Measurements from ENCODE around the gene SYDE1. TPM values are rescaled to one million over a fixed set of nuclear protein-coding genes. Genes with fewer than 3 reads are reported as not detected.

SYDE1 gene
- total and polyA plus RNA-seq, 2 donors (not counting 1 experiment from before 2014, with no cell fraction given): not detected

DNA sequence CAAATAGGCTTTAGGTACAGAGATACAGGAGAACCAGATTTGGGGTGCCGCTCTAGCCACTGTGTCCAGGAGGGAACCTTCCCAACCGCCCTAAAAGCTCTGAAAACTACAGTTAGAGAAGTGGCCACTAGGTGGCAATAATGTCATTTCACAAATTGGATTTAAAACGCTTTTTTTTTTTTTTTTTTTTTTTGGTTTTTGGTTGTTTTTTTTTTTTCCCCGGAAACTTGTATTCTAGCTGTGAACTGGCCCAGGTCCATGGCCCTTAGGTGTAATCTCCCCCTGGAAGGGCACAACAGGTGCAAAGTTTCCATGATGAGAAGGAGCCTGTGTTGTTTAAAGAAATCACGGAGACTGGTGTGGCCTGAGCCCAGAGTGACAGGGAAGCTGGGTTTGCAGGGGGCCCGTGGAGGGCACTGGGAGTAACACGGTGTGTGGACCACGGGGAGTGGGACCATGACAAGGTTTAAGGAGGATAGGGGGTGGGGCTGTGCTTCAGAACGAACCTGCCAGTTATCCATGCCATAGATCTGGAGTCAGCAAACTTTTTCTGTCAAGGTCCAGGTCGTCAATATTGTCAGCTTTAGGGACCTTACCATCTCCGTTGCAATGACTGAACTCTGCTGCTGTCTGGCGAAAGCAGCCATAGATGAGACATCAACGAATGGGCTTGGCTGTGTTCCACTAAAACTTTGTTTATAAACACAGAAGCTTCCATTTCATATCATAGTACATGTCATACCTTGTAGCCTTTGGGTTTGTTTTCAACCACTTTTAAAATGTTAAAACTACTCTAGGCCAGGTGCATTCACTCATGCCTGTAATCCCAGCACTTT, 15.1 kb upstream of the SYDE1 start:
- peaks cover 4 to 6% of the 10 kb centered on the region in 2 donors for H3K4me1 ChIP-seq (ENCODE audit: control insufficient read depth in 2 of 2, insufficient read depth in 2 of 2, low read length in 2 of 2)
- peak; percentile 66 for ATAC-seq (ENCODE audit: low read depth)
- CTCF ChIA-PET: interaction anchor here (0.6 to 2.9 kb wide), 34 partner anchors 8 to 1678 kb away, joined by 3 to 53 read pairs (median 4); partner anchors contain the start of genes AKAP8, AKAP8L, AP1M1 and OR1I1
- no peaks in the 10 kb centered on the region for H3K36me3 ChIP-seq (replicated peaks in 1 of 2; ENCODE audit: control extremely low read depth in 1 of 2, control insufficient read depth in 1 of 2, extremely low read depth in 1 of 2, insufficient read depth in 2 of 2, low read length in 1 of 2)
- H3K9ac ChIP-seq (ENCODE audit: low read length): no peak overlapping the region
- H3K9me3 ChIP-seq (ENCODE audit: control extremely low read depth in 1 of 3, control insufficient read depth in 2 of 3, insufficient read depth in 1 of 3, low read length in 2 of 3): no peaks in the 10 kb centered on the region
- peak; percentile 82 for DNase-seq
- no peaks in the 10 kb centered on the region for H4K20me1 ChIP-seq (ENCODE audit: control insufficient read depth, insufficient read depth, low read length, poor library complexity, severe bottlenecking)
- no peak overlapping the region for H3K4me3 Mint-ChIP-seq
- H3K4me3 ChIP-seq (ENCODE audit: control extremely low read depth in 1 of 5, extremely low read depth in 1 of 5, insufficient read depth in 1 of 5, low read depth in 2 of 5, low read length in 4 of 5): no peak overlapping the region
- POLR2A ChIA-PET: interaction anchor here (0.6 to 0.7 kb wide), 3 partner anchors 156 to 1436 kb away, joined by 3 to 13 read pairs (median 7); no protein-coding TSS in a partner anchor
- H3K79me2 ChIP-seq (ENCODE audit: control insufficient read depth, insufficient read depth, low read length): no peaks in the 10 kb centered on the region
- H3K9me3 Mint-ChIP-seq (ENCODE audit: insufficient read depth): no peaks in the 10 kb centered on the region
- intact Hi-C loops (cut with micrococcal nuclease): loop anchor here (1.0 kb wide), 1 partner anchor 464 kb away; no protein-coding TSS in a partner anchor
- no peak overlapping the region for H3K27ac ChIP-seq (ENCODE audit: low read length in 2 of 2)
- H2AFZ ChIP-seq (ENCODE audit: insufficient read depth, low read depth, low read length, poor library complexity, severe bottlenecking): peak overlapping the region; percentile 42
- H3K4me1 Mint-ChIP-seq: peaks cover 2% of the 10 kb centered on the region
- no peak overlapping the region for H3K27ac Mint-ChIP-seq
- peaks cover 0 to 4% (median 2%) of the 10 kb centered on the region in 4 experiments for H3K27me3 ChIP-seq (replicated peaks in 1 of 4; ENCODE audit: control extremely low read depth in 1 of 4, control insufficient read depth in 3 of 4, insufficient read depth in 4 of 4, low read length in 3 of 4)
- peaks cover 28% of the 10 kb centered on the region for H3K27me3 Mint-ChIP-seq
- peak overlapping the region; percentile 47 for H3K4me2 ChIP-seq (replicated peaks; ENCODE audit: low read depth, low read length, poor library complexity, severe bottlenecking)
- TF ChIP-seq, protein P1, sequence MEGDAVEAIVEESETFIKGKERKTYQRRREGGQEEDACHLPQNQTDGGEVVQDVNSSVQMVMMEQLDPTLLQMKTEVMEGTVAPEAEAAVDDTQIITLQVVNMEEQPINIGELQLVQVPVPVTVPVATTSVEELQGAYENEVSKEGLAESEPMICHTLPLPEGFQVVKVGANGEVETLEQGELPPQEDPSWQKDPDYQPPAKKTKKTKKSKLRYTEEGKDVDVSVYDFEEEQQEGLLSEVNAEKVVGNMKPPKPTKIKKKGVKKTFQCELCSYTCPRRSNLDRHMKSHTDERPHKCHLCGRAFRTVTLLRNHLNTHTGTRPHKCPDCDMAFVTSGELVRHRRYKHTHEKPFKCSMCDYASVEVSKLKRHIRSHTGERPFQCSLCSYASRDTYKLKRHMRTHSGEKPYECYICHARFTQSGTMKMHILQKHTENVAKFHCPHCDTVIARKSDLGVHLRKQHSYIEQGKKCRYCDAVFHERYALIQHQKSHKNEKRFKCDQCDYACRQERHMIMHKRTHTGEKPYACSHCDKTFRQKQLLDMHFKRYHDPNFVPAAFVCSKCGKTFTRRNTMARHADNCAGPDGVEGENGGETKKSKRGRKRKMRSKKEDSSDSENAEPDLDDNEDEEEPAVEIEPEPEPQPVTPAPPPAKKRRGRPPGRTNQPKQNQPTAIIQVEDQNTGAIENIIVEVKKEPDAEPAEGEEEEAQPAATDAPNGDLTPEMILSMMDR (IDR thresholded peaks at IDR 0.05): peak; percentile 85
- no peak for TF ChIP-seq EZH2 (IDR thresholded peaks at IDR 0.05; ENCODE audit: borderline replicate concordance, insufficient read depth, low read depth, low read length, poor library complexity, severe bottlenecking)
- WGBS (ENCODE audit: insufficient coverage): 46% methylated on average over 10 of the region's 13 CpGs

DNA sequence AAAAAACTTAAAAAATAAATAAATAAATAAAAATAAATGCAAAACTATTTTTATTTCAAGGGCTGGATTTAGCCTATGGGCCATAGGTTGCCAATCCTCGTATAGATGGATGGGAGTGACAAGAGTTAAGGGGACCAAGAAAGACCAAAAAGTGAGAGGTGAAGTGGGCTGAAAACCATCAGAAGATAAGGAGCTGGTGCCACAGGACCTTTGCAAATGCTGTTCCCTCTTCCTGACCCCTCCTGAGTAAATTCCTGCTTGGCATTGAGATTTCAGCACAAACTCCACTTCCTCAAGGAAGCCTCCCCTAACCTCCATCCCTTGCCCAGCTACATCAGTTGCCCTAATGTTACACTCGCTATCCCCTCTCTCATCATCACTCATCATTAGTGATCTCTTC, 14.2 kb upstream of the SYDE1 start:
- ATAC-seq (ENCODE audit: low read depth) (no peak), DNase-seq (no peak)
- no peak overlapping the region for H3K4me3 Mint-ChIP-seq
- ChIA-PET CTCF (interaction anchor here (1.1 to 2.9 kb wide), 9 partner anchors 9 to 518 kb away, joined by 3 to 53 read pairs (median 13); partner anchors contain the start of gene AKAP8L), POLR2A (no interaction called here)
- H3K4me1 Mint-ChIP-seq: peaks cover 2% of the 10 kb centered on the region
- H3K79me2 ChIP-seq (ENCODE audit: control insufficient read depth, insufficient read depth, low read length): no peaks in the 10 kb centered on the region
- no peak overlapping the region for H2AFZ ChIP-seq (ENCODE audit: insufficient read depth, low read depth, low read length, poor library complexity, severe bottlenecking)
- H3K4me1 ChIP-seq (ENCODE audit: control insufficient read depth in 2 of 2, insufficient read depth in 2 of 2, low read length in 2 of 2): peaks cover 4 to 6% of the 10 kb centered on the region in 2 donors
- H3K9ac ChIP-seq (ENCODE audit: low read length): no peak overlapping the region
- peaks cover 20% of the 10 kb centered on the region for H3K27me3 Mint-ChIP-seq
- TF ChIP-seq, protein P1 (IDR thresholded peaks at IDR 0.05): no peak
- TF ChIP-seq EZH2 (IDR thresholded peaks at IDR 0.05; ENCODE audit: borderline replicate concordance, insufficient read depth, low read depth, low read length, poor library complexity, severe bottlenecking): no peak
- H3K27ac ChIP-seq (ENCODE audit: low read length in 2 of 2): no peak overlapping the region
- H3K4me2 ChIP-seq (replicated peaks; ENCODE audit: low read depth, low read length, poor library complexity, severe bottlenecking): no peak overlapping the region
- H3K36me3 ChIP-seq (replicated peaks in 1 of 2; ENCODE audit: control extremely low read depth in 1 of 2, control insufficient read depth in 1 of 2, extremely low read depth in 1 of 2, insufficient read depth in 2 of 2, low read length in 1 of 2): no peaks in the 10 kb centered on the region
- H3K9me3 ChIP-seq (ENCODE audit: control extremely low read depth in 1 of 3, control insufficient read depth in 2 of 3, insufficient read depth in 1 of 3, low read length in 2 of 3): no peaks in the 10 kb centered on the region
- no peaks in the 10 kb centered on the region for H4K20me1 ChIP-seq (ENCODE audit: control insufficient read depth, insufficient read depth, low read length, poor library complexity, severe bottlenecking)
- H3K4me3 ChIP-seq (ENCODE audit: control extremely low read depth in 1 of 5, extremely low read depth in 1 of 5, insufficient read depth in 1 of 5, low read depth in 2 of 5, low read length in 4 of 5): no peak overlapping the region
- no peaks in the 10 kb centered on the region for H3K9me3 Mint-ChIP-seq (ENCODE audit: insufficient read depth)
- peaks cover 0 to 4% (median 1%) of the 10 kb centered on the region in 4 experiments for H3K27me3 ChIP-seq (replicated peaks in 1 of 4; ENCODE audit: control extremely low read depth in 1 of 4, control insufficient read depth in 3 of 4, insufficient read depth in 4 of 4, low read length in 3 of 4)
- H3K27ac Mint-ChIP-seq: no peak overlapping the region
- intact Hi-C loops (cut with micrococcal nuclease): no loop called here
- 100% methylated on average over 1 of the region's 2 CpGs for WGBS (ENCODE audit: insufficient coverage)

Measured in B cell (primary cell).